ENCODE data around the gene VSX2. TPM values are rescaled to one million over a fixed set of nuclear protein-coding genes. Genes with fewer than 3 reads are reported as not detected.

The VSX2 gene
- polyA plus RNA-seq, 1 donor (not counting 4 experiments of a cell fraction or from before 2014, with no cell fraction given), result not detected

GRCh38 chr14:74293606-74294005 is 54.4 kb downstream of the VSX2 start:
- Histone ChIP-seq H3K4me2 (ENCODE audit: control insufficient read depth, extremely low read depth, insufficient read depth, low read depth, low read length) (no peak overlapping the region), H4K20me1 (ENCODE audit: control insufficient read depth, extremely low read depth, insufficient read depth, low read length) (no peaks in the 10 kb centered on the region), H3K9ac (ENCODE audit: control insufficient read depth, extremely low read depth, insufficient read depth, low read length) (no peak overlapping the region), H3K4me3 (ENCODE audit: control insufficient read depth in 2 of 3, extremely low read depth in 1 of 3, insufficient read depth in 2 of 3, low read depth in 1 of 3, low read length in 3 of 3) (no peak overlapping the region), H3K79me2 (ENCODE audit: control insufficient read depth, insufficient read depth, low read length) (no peaks in the 10 kb centered on the region), H3K27ac (ENCODE audit: control insufficient read depth, insufficient read depth, low read length) (no peak overlapping the region), H3K9me1 (ENCODE audit: control insufficient read depth, extremely low read depth, insufficient read depth, low read length) (no peaks in the 10 kb centered on the region), H3K4me1 (ENCODE audit: control insufficient read depth, extremely low read depth, insufficient read depth, low read length) (no peaks in the 10 kb centered on the region), H2AFZ (ENCODE audit: control insufficient read depth, low read length) (no peak overlapping the region), H3K27me3 (ENCODE audit: control insufficient read depth, extremely low read depth, insufficient read depth, low read length) (no peaks in the 10 kb centered on the region), H3K36me3 (ENCODE audit: control insufficient read depth in 2 of 2, extremely low read depth in 1 of 2, insufficient read depth in 2 of 2, low read length in 2 of 2) (peaks cover 21 to 25% of the 10 kb centered on the region in 2 experiments), H3K9me3 (ENCODE audit: control insufficient read depth, low read depth, low read length) (no peaks in the 10 kb centered on the region)
- FAIRE-seq, result no peak
- dilution Hi-C loops (cut with MboI; ENCODE audit: extremely low pct_ligation_motif_present, low sequenced_read_pairs), result no loop called here
- no peak for DNase-seq (ENCODE audit: low read depth, low spot score)
- TF ChIP-seq CTCF (optimal IDR thresholded peaks at IDR 0.05 in 1 of 3, IDR thresholded peaks at IDR 0.05 in 1 of 3, conservative IDR thresholded peaks at IDR 0.05 in 1 of 3; ENCODE audit: extremely low read depth in 1 of 3, insufficient read depth in 2 of 3, low read length in 3 of 3) (no peak), EZH2 (IDR thresholded peaks at IDR 0.05; ENCODE audit: low read length) (no peak)

DNA sequence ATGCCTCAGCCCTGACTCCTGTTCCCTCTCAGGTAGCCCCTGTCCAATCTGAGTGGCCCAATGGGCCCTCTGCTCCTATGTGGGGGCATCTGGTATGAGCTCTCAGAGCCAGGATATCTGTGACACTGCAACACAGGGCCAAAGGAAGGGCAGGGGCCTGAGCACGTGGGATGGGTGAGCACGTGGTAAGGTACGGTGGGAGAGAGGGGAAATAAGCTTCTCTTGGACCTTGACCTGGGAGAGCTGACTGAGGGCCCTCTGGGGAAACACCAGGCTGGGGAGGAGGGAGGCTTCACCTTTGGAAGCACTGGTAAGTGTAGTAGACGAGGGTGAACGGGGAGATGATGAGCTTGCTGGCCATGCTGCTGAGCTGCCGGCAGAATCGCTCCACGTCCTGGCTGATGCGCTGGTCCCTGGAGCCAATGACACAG is 56.8 kb downstream of the VSX2 start:
- dilution Hi-C loops (cut with MboI; ENCODE audit: extremely low pct_ligation_motif_present, low sequenced_read_pairs), result no loop called here
- Histone ChIP-seq H2AFZ (ENCODE audit: control insufficient read depth, low read length) (no peak overlapping the region), H3K9ac (ENCODE audit: control insufficient read depth, extremely low read depth, insufficient read depth, low read length) (no peak overlapping the region), H3K9me3 (ENCODE audit: control insufficient read depth, low read depth, low read length) (no peaks in the 10 kb centered on the region), H3K27ac (ENCODE audit: control insufficient read depth, insufficient read depth, low read length) (no peak overlapping the region), H3K4me2 (ENCODE audit: control insufficient read depth, extremely low read depth, insufficient read depth, low read depth, low read length) (no peak overlapping the region), H4K20me1 (ENCODE audit: control insufficient read depth, extremely low read depth, insufficient read depth, low read length) (no peaks in the 10 kb centered on the region), H3K36me3 (ENCODE audit: control insufficient read depth in 2 of 2, extremely low read depth in 1 of 2, insufficient read depth in 2 of 2, low read length in 2 of 2) (peaks cover 12 to 22% of the 10 kb centered on the region in 2 experiments), H3K27me3 (ENCODE audit: control insufficient read depth, extremely low read depth, insufficient read depth, low read length) (no peaks in the 10 kb centered on the region), H3K4me1 (ENCODE audit: control insufficient read depth, extremely low read depth, insufficient read depth, low read length) (peaks cover 4% of the 10 kb centered on the region), H3K4me3 (ENCODE audit: control insufficient read depth in 2 of 3, extremely low read depth in 1 of 3, insufficient read depth in 2 of 3, low read depth in 1 of 3, low read length in 3 of 3) (no peak overlapping the region), H3K9me1 (ENCODE audit: control insufficient read depth, extremely low read depth, insufficient read depth, low read length) (no peaks in the 10 kb centered on the region), H3K79me2 (ENCODE audit: control insufficient read depth, insufficient read depth, low read length) (peaks cover 2% of the 10 kb centered on the region)
- no peak for TF ChIP-seq EZH2 (IDR thresholded peaks at IDR 0.05; ENCODE audit: low read length)
- no peak for TF ChIP-seq CTCF (optimal IDR thresholded peaks at IDR 0.05 in 1 of 3, IDR thresholded peaks at IDR 0.05 in 1 of 3, conservative IDR thresholded peaks at IDR 0.05 in 1 of 3; ENCODE audit: extremely low read depth in 1 of 3, insufficient read depth in 2 of 3, low read length in 3 of 3)
- FAIRE-seq (no peak), DNase-seq (ENCODE audit: low read depth, low spot score) (no peak)

All from keratinocyte (primary cell).